Measurements from ENCODE around the gene D2HGDH. TPM values are rescaled to one million over a fixed set of nuclear protein-coding genes. Genes with fewer than 3 reads are reported as not detected.
A peak's percentile ranks its signal among the peaks of the same experiment; 100 is the strongest.

The D2HGDH gene
- total and polyA plus RNA-seq, 2 of the 13 experiments (the other 11 are each of a cell fraction or from before 2014, with no cell fraction given), result 19.2 to 20.3 TPM

DNA sequence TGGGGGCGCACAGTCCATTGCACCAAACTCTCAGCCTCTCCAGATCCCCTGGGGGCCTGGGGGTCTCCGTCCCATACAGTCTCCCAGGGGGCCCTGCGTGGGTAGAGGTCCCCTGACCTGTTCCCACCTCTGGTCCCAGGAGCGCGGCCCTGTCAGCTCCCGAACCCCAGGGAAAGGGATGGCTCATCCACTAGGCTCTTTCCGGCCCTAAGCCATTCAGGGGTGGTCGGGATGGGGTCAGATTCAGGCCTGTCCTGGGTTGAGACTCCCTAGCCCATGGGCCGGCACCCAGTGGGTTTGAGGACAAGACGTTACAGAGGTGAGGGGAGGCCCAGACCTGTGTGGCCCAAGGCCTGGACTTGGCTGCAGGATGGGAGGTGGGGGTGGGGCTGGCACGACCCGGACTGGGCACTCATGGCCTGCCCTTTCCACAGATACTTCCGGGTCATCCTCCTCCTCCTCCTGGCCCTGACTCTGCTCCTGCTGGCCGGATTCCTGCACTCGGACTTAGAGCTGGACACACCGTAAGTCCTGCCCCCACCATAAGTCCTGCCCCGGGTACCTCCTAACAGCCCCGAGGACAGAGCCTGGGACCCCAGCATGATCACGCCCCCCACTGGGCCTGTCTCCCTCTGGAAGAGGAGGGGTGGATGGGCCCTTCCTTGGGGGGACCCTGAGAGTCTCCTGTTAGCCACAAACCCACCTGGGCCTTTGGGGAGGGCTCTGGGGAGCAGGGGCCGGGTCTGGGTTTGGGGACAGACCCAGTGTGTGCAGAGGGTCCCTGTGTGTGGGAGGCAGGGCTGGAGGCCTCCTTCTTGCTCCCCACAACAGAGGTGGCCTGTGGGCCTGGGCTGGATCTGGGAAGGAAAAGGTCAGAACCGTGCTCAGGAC, 64.4 kb downstream of the D2HGDH start (continued):
- TF ChIP-seq, protein P1, sequence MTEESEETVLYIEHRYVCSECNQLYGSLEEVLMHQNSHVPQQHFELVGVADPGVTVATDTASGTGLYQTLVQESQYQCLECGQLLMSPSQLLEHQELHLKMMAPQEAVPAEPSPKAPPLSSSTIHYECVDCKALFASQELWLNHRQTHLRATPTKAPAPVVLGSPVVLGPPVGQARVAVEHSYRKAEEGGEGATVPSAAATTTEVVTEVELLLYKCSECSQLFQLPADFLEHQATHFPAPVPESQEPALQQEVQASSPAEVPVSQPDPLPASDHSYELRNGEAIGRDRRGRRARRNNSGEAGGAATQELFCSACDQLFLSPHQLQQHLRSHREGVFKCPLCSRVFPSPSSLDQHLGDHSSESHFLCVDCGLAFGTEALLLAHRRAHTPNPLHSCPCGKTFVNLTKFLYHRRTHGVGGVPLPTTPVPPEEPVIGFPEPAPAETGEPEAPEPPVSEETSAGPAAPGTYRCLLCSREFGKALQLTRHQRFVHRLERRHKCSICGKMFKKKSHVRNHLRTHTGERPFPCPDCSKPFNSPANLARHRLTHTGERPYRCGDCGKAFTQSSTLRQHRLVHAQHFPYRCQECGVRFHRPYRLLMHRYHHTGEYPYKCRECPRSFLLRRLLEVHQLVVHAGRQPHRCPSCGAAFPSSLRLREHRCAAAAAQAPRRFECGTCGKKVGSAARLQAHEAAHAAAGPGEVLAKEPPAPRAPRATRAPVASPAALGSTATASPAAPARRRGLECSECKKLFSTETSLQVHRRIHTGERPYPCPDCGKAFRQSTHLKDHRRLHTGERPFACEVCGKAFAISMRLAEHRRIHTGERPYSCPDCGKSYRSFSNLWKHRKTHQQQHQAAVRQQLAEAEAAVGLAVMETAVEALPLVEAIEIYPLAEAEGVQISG (CRISPR knock-in tag; IDR thresholded peaks at IDR 0.05), result no peak
- TF ChIP-seq MZF1 (CRISPR knock-in tag; IDR thresholded peaks at IDR 0.05; ENCODE audit: borderline replicate concordance) (0 out of 2 replicates have a peak, but pooled peaks have one; percentile 34), ZNF660 (CRISPR knock-in tag; IDR thresholded peaks at IDR 0.05; ENCODE audit: borderline replicate concordance, low read depth) (no peak), RXRA (CRISPR knock-in tag; IDR thresholded peaks at IDR 0.05) (peak; percentile 41; the same call in 1 of the 2 replicates), SAP130 (CRISPR knock-in tag; IDR thresholded peaks at IDR 0.05; ENCODE audit: low read depth) (0 out of 2 replicates have a peak, but pooled peaks have one; percentile 16), ATF7 (IDR thresholded peaks at IDR 0.05) (no peak), ATF7 (CRISPR knock-in tag; IDR thresholded peaks at IDR 0.05) (no peak), HMGA1 (CRISPR knock-in tag; conservative IDR thresholded peaks at IDR 0.05) (no peak), XRCC5 (optimal IDR thresholded peaks at IDR 0.05; ENCODE audit: low read length) (peak; percentile 29), ZFP41 (CRISPR knock-in tag; IDR thresholded peaks at IDR 0.05; ENCODE audit: borderline replicate concordance) (no peak), PCBP1 (IDR thresholded peaks at IDR 0.05; ENCODE audit: borderline replicate concordance, low read depth, low read length) (0 out of 2 replicates have a peak, but pooled peaks have one; percentile 47), RXRB (CRISPR knock-in tag; IDR thresholded peaks at IDR 0.05; ENCODE audit: borderline replicate concordance) (no peak), TAF1 (CRISPR knock-in tag; IDR thresholded peaks at IDR 0.05) (peak; percentile 29; the same call in 1 of the 2 replicates), DMAP1 (CRISPR knock-in tag; IDR thresholded peaks at IDR 0.05) (no peak), ZNF703 (CRISPR knock-in tag; IDR thresholded peaks at IDR 0.05; ENCODE audit: borderline replicate concordance) (no peak), ZBTB21 (CRISPR knock-in tag; IDR thresholded peaks at IDR 0.05) (no peak)
- TF ChIP-seq, protein P2, sequence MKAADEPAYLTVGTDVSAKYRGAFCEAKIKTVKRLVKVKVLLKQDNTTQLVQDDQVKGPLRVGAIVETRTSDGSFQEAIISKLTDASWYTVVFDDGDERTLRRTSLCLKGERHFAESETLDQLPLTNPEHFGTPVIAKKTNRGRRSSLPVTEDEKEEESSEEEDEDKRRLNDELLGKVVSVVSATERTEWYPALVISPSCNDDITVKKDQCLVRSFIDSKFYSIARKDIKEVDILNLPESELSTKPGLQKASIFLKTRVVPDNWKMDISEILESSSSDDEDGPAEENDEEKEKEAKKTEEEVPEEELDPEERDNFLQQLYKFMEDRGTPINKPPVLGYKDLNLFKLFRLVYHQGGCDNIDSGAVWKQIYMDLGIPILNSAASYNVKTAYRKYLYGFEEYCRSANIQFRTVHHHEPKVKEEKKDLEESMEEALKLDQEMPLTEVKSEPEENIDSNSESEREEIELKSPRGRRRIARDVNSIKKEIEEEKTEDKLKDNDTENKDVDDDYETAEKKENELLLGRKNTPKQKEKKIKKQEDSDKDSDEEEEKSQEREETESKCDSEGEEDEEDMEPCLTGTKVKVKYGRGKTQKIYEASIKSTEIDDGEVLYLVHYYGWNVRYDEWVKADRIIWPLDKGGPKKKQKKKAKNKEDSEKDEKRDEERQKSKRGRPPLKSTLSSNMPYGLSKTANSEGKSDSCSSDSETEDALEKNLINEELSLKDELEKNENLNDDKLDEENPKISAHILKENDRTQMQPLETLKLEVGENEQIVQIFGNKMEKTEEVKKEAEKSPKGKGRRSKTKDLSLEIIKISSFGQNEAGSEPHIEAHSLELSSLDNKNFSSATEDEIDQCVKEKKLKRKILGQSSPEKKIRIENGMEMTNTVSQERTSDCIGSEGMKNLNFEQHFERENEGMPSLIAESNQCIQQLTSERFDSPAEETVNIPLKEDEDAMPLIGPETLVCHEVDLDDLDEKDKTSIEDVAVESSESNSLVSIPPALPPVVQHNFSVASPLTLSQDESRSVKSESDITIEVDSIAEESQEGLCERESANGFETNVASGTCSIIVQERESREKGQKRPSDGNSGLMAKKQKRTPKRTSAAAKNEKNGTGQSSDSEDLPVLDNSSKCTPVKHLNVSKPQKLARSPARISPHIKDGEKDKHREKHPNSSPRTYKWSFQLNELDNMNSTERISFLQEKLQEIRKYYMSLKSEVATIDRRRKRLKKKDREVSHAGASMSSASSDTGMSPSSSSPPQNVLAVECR (CRISPR knock-in tag; IDR thresholded peaks at IDR 0.05; ENCODE audit: borderline replicate concordance), result peak; percentile 61
- TF ChIP-seq, protein P3, sequence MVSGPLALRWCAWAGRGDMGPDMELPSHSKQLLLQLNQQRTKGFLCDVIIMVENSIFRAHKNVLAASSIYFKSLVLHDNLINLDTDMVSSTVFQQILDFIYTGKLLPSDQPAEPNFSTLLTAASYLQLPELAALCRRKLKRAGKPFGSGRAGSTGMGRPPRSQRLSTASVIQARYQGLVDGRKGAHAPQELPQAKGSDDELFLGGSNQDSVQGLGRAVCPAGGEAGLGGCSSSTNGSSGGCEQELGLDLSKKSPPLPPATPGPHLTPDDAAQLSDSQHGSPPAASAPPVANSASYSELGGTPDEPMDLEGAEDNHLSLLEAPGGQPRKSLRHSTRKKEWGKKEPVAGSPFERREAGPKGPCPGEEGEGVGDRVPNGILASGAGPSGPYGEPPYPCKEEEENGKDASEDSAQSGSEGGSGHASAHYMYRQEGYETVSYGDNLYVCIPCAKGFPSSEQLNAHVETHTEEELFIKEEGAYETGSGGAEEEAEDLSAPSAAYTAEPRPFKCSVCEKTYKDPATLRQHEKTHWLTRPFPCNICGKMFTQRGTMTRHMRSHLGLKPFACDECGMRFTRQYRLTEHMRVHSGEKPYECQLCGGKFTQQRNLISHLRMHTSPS (CRISPR knock-in tag; IDR thresholded peaks at IDR 0.05; ENCODE audit: low read depth), result peak; percentile 66; the same call in 1 of the 2 replicates
- TF ChIP-seq, protein P4, sequence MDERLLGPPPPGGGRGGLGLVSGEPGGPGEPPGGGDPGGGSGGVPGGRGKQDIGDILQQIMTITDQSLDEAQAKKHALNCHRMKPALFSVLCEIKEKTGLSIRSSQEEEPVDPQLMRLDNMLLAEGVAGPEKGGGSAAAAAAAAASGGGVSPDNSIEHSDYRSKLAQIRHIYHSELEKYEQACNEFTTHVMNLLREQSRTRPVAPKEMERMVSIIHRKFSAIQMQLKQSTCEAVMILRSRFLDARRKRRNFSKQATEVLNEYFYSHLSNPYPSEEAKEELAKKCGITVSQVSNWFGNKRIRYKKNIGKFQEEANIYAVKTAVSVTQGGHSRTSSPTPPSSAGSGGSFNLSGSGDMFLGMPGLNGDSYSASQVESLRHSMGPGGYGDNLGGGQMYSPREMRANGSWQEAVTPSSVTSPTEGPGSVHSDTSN (CRISPR knock-in tag; IDR thresholded peaks at IDR 0.05), result no peak

Measured in HepG2 (cell line).